Tongue (tissue), 2 donors: ENCODE measurements around the gene XRN1. TPM values are rescaled to one million over a fixed set of nuclear protein-coding genes. Genes with fewer than 3 reads are reported as not detected.
"Not testable (repeated sequence)": the region's sequence is repeated elsewhere in the genome, so short reads cannot be mapped to it uniquely, and the experiment has no call there.

ENCODE experiments used
- DNase-seq: peaks from one replicate; pipeline ENCODE4 v3.0.0-alpha.2; 2015
- total RNA-seq: library from RNA; depleted of rRNA; stranded (reverse); fragments of >200 nt; gene quantifications from one replicate; pipeline ENCODE4 v1.2.3, GENCODE V29; 2014

The XRN1 gene
- total RNA-seq, 1 donor from 2014 or later, result 58.0 TPM

GRCh38 chr3:142337994-142338393 lies 109.8 kb downstream of the XRN1 start:
- peak; percentile 8 for DNase-seq

DNA sequence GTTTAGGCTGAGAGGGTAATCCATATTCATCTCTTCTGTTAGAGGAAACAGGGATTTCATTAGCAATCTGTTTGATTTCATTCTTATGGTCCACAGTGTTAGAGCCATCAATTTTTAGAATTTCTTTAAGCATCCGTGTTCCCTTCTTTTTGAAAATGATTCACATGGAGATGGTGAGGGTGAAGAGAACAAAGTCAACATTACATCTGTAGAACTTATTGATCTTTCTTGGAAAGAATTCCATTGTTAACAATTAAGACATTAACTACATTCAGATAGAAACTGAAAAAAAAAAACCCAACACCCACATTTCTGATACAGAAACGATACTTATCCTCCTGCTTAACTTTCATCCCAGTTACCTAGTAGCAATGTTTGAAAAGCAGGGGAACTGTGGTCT lies 115.4 kb downstream of the XRN1 start:
- DNase-seq, result no peak

DNA sequence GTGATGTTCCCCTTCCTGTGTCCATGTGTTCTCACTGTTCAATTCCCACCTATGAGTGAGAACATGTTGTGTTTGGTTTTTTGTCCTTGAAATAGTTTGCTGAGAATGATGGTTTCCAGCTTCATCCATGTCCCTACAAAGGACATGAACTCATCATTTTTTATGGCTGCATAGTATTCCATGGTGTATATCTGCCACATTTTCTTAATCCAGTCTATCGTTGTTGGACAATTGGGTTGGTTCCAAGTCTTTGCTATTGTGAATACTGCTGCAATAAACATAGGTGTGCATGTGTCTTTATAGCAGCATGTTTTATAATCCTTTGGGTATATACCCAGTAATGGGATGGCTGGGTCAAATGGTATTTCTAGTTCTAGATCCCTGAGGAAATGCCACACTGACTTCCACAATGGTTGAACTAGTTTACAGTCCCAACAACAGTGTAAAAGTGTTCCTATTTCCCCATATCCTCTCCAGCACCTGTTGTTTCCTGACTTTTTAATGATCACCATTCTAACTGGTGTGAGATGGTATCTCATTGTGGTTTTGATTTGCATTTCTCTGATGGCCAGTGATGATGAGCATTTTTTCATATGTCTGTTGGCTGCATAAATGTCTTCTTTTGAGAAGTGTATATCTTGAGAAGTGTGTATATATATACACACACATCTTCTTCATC lies 123.4 kb downstream of the XRN1 start:
- DNase-seq, result not testable (repeated sequence)

DNA sequence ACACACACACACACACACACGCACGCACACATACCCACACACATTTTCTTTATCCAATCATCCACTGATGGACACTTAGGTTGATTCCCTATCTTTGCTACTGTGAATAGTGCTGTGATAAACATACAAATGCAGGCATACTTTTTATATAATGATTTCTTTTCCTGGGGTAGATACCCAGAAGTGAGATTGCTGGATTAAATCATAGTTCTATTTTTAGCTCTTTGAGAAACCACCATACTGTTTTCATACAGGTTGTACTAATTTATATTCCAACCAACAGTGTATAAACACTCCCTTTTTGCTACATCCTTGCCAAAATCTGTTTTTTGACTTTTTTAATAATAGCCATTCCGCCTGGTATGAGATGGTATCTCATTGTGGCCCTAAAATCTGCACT lies 127.9 kb downstream of the XRN1 start:
- DNase-seq, result no peak

DNA sequence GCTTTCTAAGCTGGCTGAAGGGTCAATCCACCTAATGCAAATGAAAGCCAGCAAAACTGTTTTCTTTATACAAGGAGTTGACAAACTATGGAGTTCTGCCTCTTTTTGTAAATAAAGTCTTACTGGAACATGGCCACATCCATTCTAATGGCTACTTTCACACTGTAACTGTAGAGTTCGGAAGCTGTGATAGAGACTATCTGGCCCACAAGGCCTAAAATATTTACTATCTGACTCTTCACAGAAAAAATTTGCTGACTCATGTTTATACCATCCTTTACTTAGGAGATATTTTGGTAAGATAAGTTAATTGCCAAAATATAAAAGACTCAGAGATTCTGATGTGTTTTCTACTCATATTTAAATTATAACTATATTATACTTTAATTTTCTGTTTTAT lies 128.7 kb downstream of the XRN1 start:
- no peak for DNase-seq

GRCh38 chr3:142318331-142318730 lies 129.5 kb downstream of the XRN1 start:
- DNase-seq, result no peak

GRCh38 chr3:142315978-142316388 lies 131.9 kb downstream of the XRN1 start:
- not testable (repeated sequence) for DNase-seq

GRCh38 chr3:142315083-142315482 lies 132.8 kb downstream of the XRN1 start:
- DNase-seq, result no peak

DNA sequence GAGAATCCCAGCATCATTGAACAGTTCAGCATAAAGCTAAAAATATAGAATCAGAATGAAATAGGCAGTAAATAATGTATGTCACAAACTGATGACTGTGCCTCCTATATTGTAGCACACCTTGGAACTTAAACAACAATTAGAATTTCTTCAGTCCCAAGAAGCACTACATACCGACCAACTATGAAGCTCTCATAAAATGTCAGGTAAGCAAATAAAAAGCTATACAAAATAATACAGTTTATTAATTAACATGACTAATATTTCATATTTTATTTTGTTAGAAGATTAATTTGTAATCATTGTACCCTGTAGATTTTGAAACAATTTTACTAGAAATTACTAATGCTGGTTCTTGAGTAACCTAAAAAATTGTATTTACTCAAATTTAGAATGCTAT lies 137.4 kb downstream of the XRN1 start:
- DNase-seq, result no peak

DNA sequence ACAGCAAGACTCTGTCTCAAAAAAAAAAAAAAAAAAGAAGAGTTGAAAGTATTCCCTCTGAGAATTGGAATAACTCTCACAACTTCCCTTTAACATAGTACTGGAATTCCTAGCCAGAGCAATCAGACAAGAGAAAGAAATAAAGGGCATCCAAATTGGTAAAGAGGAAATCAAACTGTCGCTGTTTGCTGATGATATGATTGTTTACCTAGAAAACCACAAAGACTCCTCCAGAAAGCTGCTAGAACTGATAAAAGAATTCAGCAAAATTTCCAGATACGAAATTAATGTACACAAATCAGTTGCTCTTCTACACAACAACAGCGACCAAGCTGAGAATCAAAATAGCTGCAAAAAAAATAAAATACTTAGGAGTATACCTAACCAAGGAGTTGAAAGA lies 145.0 kb downstream of the XRN1 start:
- not testable (repeated sequence) for DNase-seq

- no peak for DNase-seq
Measured at GRCh38 chr3:142298626-142299025, 149.2 kb downstream of the XRN1 start.

GRCh38 chr3:142296507-142296906 lies 151.3 kb downstream of the XRN1 start:
- DNase-seq, result no peak

DNA sequence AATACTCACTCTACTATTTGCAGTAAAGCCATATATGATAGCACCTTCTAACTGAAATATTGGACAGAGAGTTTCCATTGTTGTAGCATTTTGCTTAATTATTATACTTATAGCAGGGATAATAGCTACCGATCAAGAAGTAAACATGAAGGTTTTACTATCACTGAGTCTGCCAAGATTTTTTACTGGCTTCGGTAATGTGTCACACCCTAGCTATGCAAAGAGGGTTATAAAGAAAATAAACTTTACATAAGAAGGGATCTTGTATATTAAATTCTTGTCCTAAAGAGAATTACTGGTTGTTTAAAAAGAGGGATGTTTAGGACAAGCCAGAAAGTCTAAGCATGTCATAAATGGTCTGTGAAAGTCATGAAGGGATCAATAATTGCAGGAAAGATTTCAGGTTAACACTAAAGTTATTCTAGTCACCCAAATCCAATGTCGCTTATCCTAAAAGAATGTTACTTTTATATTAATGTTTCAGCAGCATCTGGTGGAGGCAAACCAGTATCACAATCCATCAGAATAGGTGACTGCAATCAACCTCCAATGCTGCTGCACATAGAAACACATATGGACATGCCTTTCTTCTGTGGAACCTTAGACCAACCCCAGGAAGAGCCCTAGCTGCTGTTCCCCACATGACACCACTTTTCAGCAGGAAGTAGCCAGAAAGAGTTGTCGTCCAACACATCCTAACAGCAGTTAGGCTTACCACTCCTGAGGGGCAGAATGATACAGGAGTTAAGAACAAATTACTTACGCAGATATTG lies 159.8 kb downstream of the XRN1 start:
- DNase-seq, result no peak

GRCh38 chr3:142285083-142285517 lies 162.7 kb downstream of the XRN1 start:
- no peak for DNase-seq

DNA sequence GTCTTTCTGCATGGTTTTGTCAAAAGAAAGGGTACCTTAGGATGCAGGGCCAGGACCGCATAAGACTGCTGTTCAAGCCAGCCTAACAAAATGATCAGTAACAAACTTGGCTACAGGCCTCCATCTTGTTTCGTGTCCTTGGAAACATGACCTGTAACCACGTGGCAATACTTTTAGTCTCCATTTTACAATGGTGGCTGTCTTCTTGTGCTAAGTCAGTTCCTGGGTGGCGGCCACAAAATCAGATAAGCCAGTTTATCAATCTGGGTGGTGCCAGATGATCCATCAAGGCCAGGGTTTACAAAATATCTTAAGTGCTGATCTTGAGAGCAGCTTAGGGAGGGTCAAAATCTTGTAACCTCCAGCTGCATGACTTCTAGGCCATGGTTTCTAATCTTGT lies 165.3 kb downstream of the XRN1 start:
- no peak for DNase-seq

DNA sequence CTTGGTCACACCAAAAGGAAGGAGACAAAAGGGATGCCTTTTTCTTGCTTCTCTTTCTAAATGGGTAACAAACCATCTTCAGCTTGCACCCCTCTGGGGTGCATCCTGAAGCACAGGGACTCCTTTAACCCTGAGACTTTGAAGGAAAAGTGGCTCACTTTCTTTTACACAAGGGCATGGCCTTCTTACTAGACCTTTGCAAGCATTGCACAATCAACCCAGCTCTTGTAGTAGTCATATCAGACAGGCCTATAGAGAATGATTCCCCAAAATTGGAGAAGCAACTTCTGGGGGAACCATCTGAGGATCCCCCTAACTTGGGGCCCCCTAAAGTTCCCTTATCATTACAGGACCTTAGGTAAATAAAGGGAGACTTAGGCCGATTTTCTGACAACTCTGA lies 166.4 kb downstream of the XRN1 start:
- no peak for DNase-seq

DNA sequence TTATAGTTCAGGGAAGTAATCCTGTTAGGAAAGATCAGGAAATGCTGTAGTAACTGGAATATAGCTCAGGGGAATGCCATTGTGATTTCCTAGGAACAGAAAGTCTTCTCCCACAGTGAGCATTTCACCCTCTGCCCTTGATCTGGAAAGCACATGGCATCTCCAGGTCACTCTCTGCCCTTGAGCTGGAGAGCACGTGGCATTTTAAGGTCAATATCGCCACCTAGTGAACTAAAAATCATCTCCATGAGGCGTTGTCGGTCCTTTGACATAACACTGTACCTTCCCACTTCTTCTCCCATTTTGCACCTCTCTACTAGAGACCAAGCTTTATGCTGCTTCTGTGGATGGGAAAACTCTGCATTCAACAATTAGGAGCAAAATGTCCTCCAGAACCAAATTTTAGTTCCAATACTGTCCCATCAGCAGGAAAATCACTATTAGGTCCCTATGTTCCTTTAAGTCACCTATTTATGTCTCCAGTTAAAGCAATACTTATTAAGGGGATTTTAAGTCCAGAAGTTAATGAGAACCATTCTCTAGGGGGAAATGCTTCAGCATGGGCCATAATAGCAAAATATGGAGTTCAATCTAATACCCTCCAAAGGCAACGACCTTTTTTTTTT lies 167.8 kb downstream of the XRN1 start:
- peak; percentile 86 for DNase-seq

- no peak for DNase-seq
Measured at GRCh38 chr3:142278451-142278850, 169.4 kb downstream of the XRN1 start.

- no peak for DNase-seq
Measured at GRCh38 chr3:142276781-142277180, 171.1 kb downstream of the XRN1 start.

- DNase-seq, result no peak
Measured at GRCh38 chr3:142275856-142276255, 172.0 kb downstream of the XRN1 start.

DNA sequence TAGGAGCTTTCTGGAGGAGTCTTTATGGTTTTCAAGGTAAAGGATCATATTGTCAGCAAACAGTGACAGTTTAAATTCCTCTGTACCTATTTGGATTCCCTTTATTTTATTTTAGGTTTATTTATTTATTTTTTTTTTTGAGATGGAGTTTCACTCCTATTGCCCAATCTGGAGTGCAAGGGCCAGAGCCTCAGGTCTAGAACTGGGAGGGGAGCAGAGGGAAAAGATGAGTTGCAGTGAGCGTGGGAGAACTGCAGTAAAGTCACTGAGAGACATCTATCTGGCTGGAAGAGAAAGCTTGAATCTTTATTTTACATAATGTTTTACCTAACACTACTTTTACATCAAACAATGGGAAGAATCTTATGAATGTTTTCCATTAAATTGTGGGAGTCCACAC lies 172.9 kb downstream of the XRN1 start:
- no peak for DNase-seq

DNA sequence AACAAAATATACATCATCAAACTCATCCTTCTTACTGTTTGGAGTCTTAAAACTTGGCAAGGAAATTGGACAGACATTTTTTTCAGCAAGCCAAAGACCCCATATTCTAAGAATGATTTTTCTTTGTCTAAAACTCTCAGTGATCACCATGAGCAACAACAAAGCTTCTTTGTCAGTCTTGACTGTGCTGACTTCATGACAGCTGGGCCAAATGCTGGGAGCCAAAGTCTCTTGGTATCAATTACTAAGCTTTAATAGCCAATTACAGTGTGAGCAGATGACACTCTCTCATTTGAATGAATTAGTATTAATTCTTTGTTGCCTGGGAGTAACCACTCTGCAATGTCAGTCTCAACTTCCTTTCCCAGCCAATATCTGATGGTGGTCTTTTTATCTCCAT lies 174.3 kb downstream of the XRN1 start:
- peak; percentile 78 for DNase-seq

GRCh38 chr3:142272200-142272891 lies 175.5 kb downstream of the XRN1 start:
- DNase-seq, result peak; percentile 32
